ENCODE results near the gene NTRK2.
A peak's percentile ranks its signal among the peaks of the same experiment; 100 is the strongest.

The NTRK2 gene

GRCh38 chr9:84846906-84847305, 177.4 kb downstream of the NTRK2 start:
- Histone ChIP-seq H3K4me3 (ENCODE audit: low read length in 2 of 2) (no peak overlapping the region), H3K9ac (ENCODE audit: low read length in 2 of 2) (no peak overlapping the region), H3K27me3 (ENCODE audit: control insufficient read depth in 1 of 2, insufficient read depth in 2 of 2, low read length in 2 of 2) (no peaks in the 10 kb centered on the region), H3K4me1 (ENCODE audit: control insufficient read depth, insufficient read depth, low read length) (peaks cover 12% of the 10 kb centered on the region), H3K36me3 (ENCODE audit: control insufficient read depth in 2 of 2, insufficient read depth in 2 of 2, low read length in 2 of 2) (no peaks in the 10 kb centered on the region), H3K9me3 (ENCODE audit: control insufficient read depth in 2 of 2, low read length in 2 of 2) (no peaks in the 10 kb centered on the region), H3K27ac (ENCODE audit: low read length) (no peak overlapping the region)

GRCh38 chr9:84849049-84849448, 179.5 kb downstream of the NTRK2 start:
- H3K36me3 ChIP-seq (ENCODE audit: control insufficient read depth in 2 of 2, insufficient read depth in 2 of 2, low read length in 2 of 2): no peaks in the 10 kb centered on the region
- H3K9ac ChIP-seq (ENCODE audit: low read length in 2 of 2): no peak overlapping the region
- H3K27me3 ChIP-seq (ENCODE audit: control insufficient read depth in 1 of 2, insufficient read depth in 2 of 2, low read length in 2 of 2): no peaks in the 10 kb centered on the region
- no peaks in the 10 kb centered on the region for H3K9me3 ChIP-seq (ENCODE audit: control insufficient read depth in 2 of 2, low read length in 2 of 2)
- H3K4me1 ChIP-seq (ENCODE audit: control insufficient read depth, insufficient read depth, low read length): peaks cover 28% of the 10 kb centered on the region
- no peak overlapping the region for H3K27ac ChIP-seq (ENCODE audit: low read length)
- H3K4me3 ChIP-seq (ENCODE audit: low read length in 2 of 2): no peak overlapping the region

- Histone ChIP-seq H3K36me3 (ENCODE audit: control insufficient read depth in 2 of 2, insufficient read depth in 2 of 2, low read length in 2 of 2) (no peaks in the 10 kb centered on the region), H3K9ac (ENCODE audit: low read length in 2 of 2) (no peak overlapping the region), H3K4me1 (ENCODE audit: control insufficient read depth, insufficient read depth, low read length) (peaks cover 30% of the 10 kb centered on the region), H3K27me3 (ENCODE audit: control insufficient read depth in 1 of 2, insufficient read depth in 2 of 2, low read length in 2 of 2) (no peaks in the 10 kb centered on the region), H3K27ac (ENCODE audit: low read length) (no peak overlapping the region), H3K4me3 (ENCODE audit: low read length in 2 of 2) (no peak overlapping the region), H3K9me3 (ENCODE audit: control insufficient read depth in 2 of 2, low read length in 2 of 2) (no peaks in the 10 kb centered on the region)
These were observed 181.4 kb downstream of the NTRK2 start for GRCh38 chr9:84850830-84851392.

GRCh38 chr9:84851935-84852585, 182.5 kb downstream of the NTRK2 start:
- Histone ChIP-seq H3K27ac (ENCODE audit: low read length) (peak overlapping the region; percentile 64), H3K9ac (ENCODE audit: low read length in 2 of 2) (no peak overlapping the region), H3K4me1 (ENCODE audit: control insufficient read depth, insufficient read depth, low read length) (peaks cover 35% of the 10 kb centered on the region)

GRCh38 chr9:84852617-84853301, 183.2 kb downstream of the NTRK2 start:
- no peak overlapping the region for H3K9ac ChIP-seq (ENCODE audit: low read length in 2 of 2)
- peaks cover 35% of the 10 kb centered on the region for H3K4me1 ChIP-seq (ENCODE audit: control insufficient read depth, insufficient read depth, low read length)
- H3K27me3 ChIP-seq (ENCODE audit: control insufficient read depth in 1 of 2, insufficient read depth in 2 of 2, low read length in 2 of 2): no peaks in the 10 kb centered on the region
- H3K4me3 ChIP-seq (ENCODE audit: low read length in 2 of 2): no peak overlapping the region
- H3K27ac ChIP-seq (ENCODE audit: low read length): peak overlapping the region; percentile 64
- no peaks in the 10 kb centered on the region for H3K36me3 ChIP-seq (ENCODE audit: control insufficient read depth in 2 of 2, insufficient read depth in 2 of 2, low read length in 2 of 2)
- H3K9me3 ChIP-seq (ENCODE audit: control insufficient read depth in 2 of 2, low read length in 2 of 2): no peaks in the 10 kb centered on the region

More at GRCh38 chr9:84851935-84852585, 182.5 kb downstream of the NTRK2 start:
- no peaks in the 10 kb centered on the region for H3K9me3 ChIP-seq (ENCODE audit: control insufficient read depth in 2 of 2, low read length in 2 of 2)
- no peaks in the 10 kb centered on the region for H3K36me3 ChIP-seq (ENCODE audit: control insufficient read depth in 2 of 2, insufficient read depth in 2 of 2, low read length in 2 of 2)
- H3K4me3 ChIP-seq (ENCODE audit: low read length in 2 of 2): peak overlapping the region; percentile 18 to 52
- no peaks in the 10 kb centered on the region for H3K27me3 ChIP-seq (ENCODE audit: control insufficient read depth in 1 of 2, insufficient read depth in 2 of 2, low read length in 2 of 2)

GRCh38 chr9:84856181-84856632, 186.7 kb downstream of the NTRK2 start:
- Histone ChIP-seq H3K4me1 (ENCODE audit: control insufficient read depth, insufficient read depth, low read length) (peaks cover 28% of the 10 kb centered on the region), H3K9ac (ENCODE audit: low read length in 2 of 2) (no peak overlapping the region), H3K36me3 (ENCODE audit: control insufficient read depth in 2 of 2, insufficient read depth in 2 of 2, low read length in 2 of 2) (no peaks in the 10 kb centered on the region), H3K9me3 (ENCODE audit: control insufficient read depth in 2 of 2, low read length in 2 of 2) (no peaks in the 10 kb centered on the region), H3K4me3 (ENCODE audit: low read length in 2 of 2) (no peak overlapping the region), H3K27me3 (ENCODE audit: control insufficient read depth in 1 of 2, insufficient read depth in 2 of 2, low read length in 2 of 2) (no peaks in the 10 kb centered on the region), H3K27ac (ENCODE audit: low read length) (peak overlapping the region; percentile 49)

GRCh38 chr9:84857211-84857610, 187.7 kb downstream of the NTRK2 start:
- peaks cover 20% of the 10 kb centered on the region for H3K4me1 ChIP-seq (ENCODE audit: control insufficient read depth, insufficient read depth, low read length)

GRCh38 chr9:84858364-84858763, 188.8 kb downstream of the NTRK2 start:
- no peaks in the 10 kb centered on the region for H3K9me3 ChIP-seq (ENCODE audit: control insufficient read depth in 2 of 2, low read length in 2 of 2)
- H3K36me3 ChIP-seq (ENCODE audit: control insufficient read depth in 2 of 2, insufficient read depth in 2 of 2, low read length in 2 of 2): no peaks in the 10 kb centered on the region
- H3K27ac ChIP-seq (ENCODE audit: low read length): no peak overlapping the region
- no peaks in the 10 kb centered on the region for H3K27me3 ChIP-seq (ENCODE audit: control insufficient read depth in 1 of 2, insufficient read depth in 2 of 2, low read length in 2 of 2)
- H3K9ac ChIP-seq (ENCODE audit: low read length in 2 of 2): no peak overlapping the region
- no peak overlapping the region for H3K4me3 ChIP-seq (ENCODE audit: low read length in 2 of 2)
- peaks cover 12% of the 10 kb centered on the region for H3K4me1 ChIP-seq (ENCODE audit: control insufficient read depth, insufficient read depth, low read length)

More at GRCh38 chr9:84857211-84857610, 187.7 kb downstream of the NTRK2 start:
- Histone ChIP-seq H3K9me3 (ENCODE audit: control insufficient read depth in 2 of 2, low read length in 2 of 2) (no peaks in the 10 kb centered on the region), H3K36me3 (ENCODE audit: control insufficient read depth in 2 of 2, insufficient read depth in 2 of 2, low read length in 2 of 2) (no peaks in the 10 kb centered on the region), H3K27ac (ENCODE audit: low read length) (peak overlapping the region; percentile 32), H3K4me3 (ENCODE audit: low read length in 2 of 2) (no peak overlapping the region), H3K27me3 (ENCODE audit: control insufficient read depth in 1 of 2, insufficient read depth in 2 of 2, low read length in 2 of 2) (no peaks in the 10 kb centered on the region), H3K9ac (ENCODE audit: low read length in 2 of 2) (no peak overlapping the region)

- Histone ChIP-seq H3K36me3 (ENCODE audit: control insufficient read depth in 2 of 2, insufficient read depth in 2 of 2, low read length in 2 of 2) (no peaks in the 10 kb centered on the region), H3K27ac (ENCODE audit: low read length) (no peak overlapping the region), H3K9me3 (ENCODE audit: control insufficient read depth in 2 of 2, low read length in 2 of 2) (no peaks in the 10 kb centered on the region), H3K27me3 (ENCODE audit: control insufficient read depth in 1 of 2, insufficient read depth in 2 of 2, low read length in 2 of 2) (no peaks in the 10 kb centered on the region), H3K4me3 (ENCODE audit: low read length in 2 of 2) (no peak overlapping the region), H3K4me1 (ENCODE audit: control insufficient read depth, insufficient read depth, low read length) (peaks cover 10% of the 10 kb centered on the region), H3K9ac (ENCODE audit: low read length in 2 of 2) (no peak overlapping the region)
These were observed 191.0 kb downstream of the NTRK2 start for GRCh38 chr9:84860249-84861115.

GRCh38 chr9:84861455-84861854, 191.9 kb downstream of the NTRK2 start:
- Histone ChIP-seq H3K27me3 (ENCODE audit: control insufficient read depth in 1 of 2, insufficient read depth in 2 of 2, low read length in 2 of 2) (no peaks in the 10 kb centered on the region), H3K9ac (ENCODE audit: low read length in 2 of 2) (no peak overlapping the region), H3K27ac (ENCODE audit: low read length) (no peak overlapping the region), H3K9me3 (ENCODE audit: control insufficient read depth in 2 of 2, low read length in 2 of 2) (no peaks in the 10 kb centered on the region), H3K4me3 (ENCODE audit: low read length in 2 of 2) (no peak overlapping the region), H3K4me1 (ENCODE audit: control insufficient read depth, insufficient read depth, low read length) (peaks cover 2% of the 10 kb centered on the region), H3K36me3 (ENCODE audit: control insufficient read depth in 2 of 2, insufficient read depth in 2 of 2, low read length in 2 of 2) (no peaks in the 10 kb centered on the region)
